WTC11 (cell line): ENCODE results near the gene PPM1L. TPM values are rescaled to one million over a fixed set of nuclear protein-coding genes. Genes with fewer than 3 reads are reported as not detected.

Experiments used
- ATAC-seq: fragments of 200-7000 bp; cut with Tn5 transposase; 2 replicates; pipeline ENCODE4 v1.10.0; 2021; ENCODE audit warnings: mild to moderate bottlenecking, moderate library complexity
- CTCF ChIA-PET: fragments of 300-600 bp; sonication (Branson Sonifier 250); formaldehyde crosslinking; loops from one replicate; lab custom pipeline; 2021; ENCODE audit warnings: antibody characterized with exemption; lab: Charles Lee
- POLR2A ChIA-PET: fragments of 350-600 bp; sonication (Branson Sonifier 250); formaldehyde crosslinking; loops from one replicate; lab custom pipeline; 2021; ENCODE audit warnings: antibody characterized with exemption; lab: Charles Lee
- DNase-seq: peaks from one replicate; pipeline ENCODE4 v3.0.0; 2021; ENCODE audit warnings: low spot score
- H3K27ac Mint-ChIP-seq: 2 replicates; pipeline ENCODE4 v1.8.0; 2021; ENCODE audit warnings: mixed read lengths
- H3K27me3 Mint-ChIP-seq: 2 replicates; pipeline ENCODE4 v1.8.0; 2021; ENCODE audit warnings: low read depth, mild to moderate bottlenecking, moderate library complexity, mixed read lengths
- H3K36me3 Mint-ChIP-seq: 2 replicates; pipeline ENCODE4 v1.8.0; 2021; ENCODE audit warnings: mixed read lengths
- H3K4me1 Mint-ChIP-seq: 2 replicates; pipeline ENCODE4 v1.8.0; 2022; ENCODE audit warnings: mixed read lengths
- H3K4me3 Mint-ChIP-seq: 2 replicates; pipeline ENCODE4 v1.8.0; 2021; ENCODE audit warnings: mild to moderate bottlenecking, moderate library complexity, mixed read lengths
- H3K9me3 Mint-ChIP-seq: 2 replicates; pipeline ENCODE4 v1.8.0; 2021; ENCODE audit warnings: mixed read lengths
- AFF4 ChIP-seq: sonication (generic); formaldehyde crosslinking; IDR thresholded peaks from 2 replicates; pipeline ENCODE4 v1.8.1; 2023; ENCODE audit warnings: mild to moderate bottlenecking, missing genetic modification reagents, borderline replicate concordance
- CREM ChIP-seq: sonication (generic); formaldehyde crosslinking; IDR thresholded peaks from 2 replicates; pipeline ENCODE4 v1.8.1; 2022; ENCODE audit warnings: mild to moderate bottlenecking, missing genetic modification reagents, moderate library complexity
- E2F1 ChIP-seq: sonication (generic); formaldehyde crosslinking; IDR thresholded peaks from 2 replicates; pipeline ENCODE4 v1.8.0; 2022; ENCODE audit warnings: mild to moderate bottlenecking, missing genetic modification reagents
- GABPB1 ChIP-seq: sonication (generic); formaldehyde crosslinking; IDR thresholded peaks from 2 replicates; pipeline ENCODE4 v1.8.1; 2023; ENCODE audit warnings: mild to moderate bottlenecking, missing genetic modification reagents
- GRHL2 ChIP-seq: fragments of 250-450 bp; sonication (Bioruptor Pico); IDR thresholded peaks from 2 replicates; pipeline ENCODE4 v1.8.0; 2022; ENCODE audit warnings: mild to moderate bottlenecking, moderate library complexity; ENCODE audit not compliant: insufficient replicate concordance, severe bottlenecking
- JAZF1 ChIP-seq: fragments of 250-450 bp; sonication (Bioruptor Pico); IDR thresholded peaks from 2 replicates; pipeline ENCODE4 v1.9.0; 2021; ENCODE audit warnings: moderate library complexity, mild to moderate bottlenecking, inconsistent platforms
- NFYB ChIP-seq: sonication (generic); formaldehyde crosslinking; conservative IDR thresholded peaks from 2 replicates; pipeline ENCODE4 v1.8.0; 2022; ENCODE audit warnings: low read depth, missing genetic modification reagents
- STAT6 ChIP-seq: sonication (generic); formaldehyde crosslinking; conservative IDR thresholded peaks from 2 replicates; pipeline ENCODE4 v1.8.1; 2023; ENCODE audit warnings: mild to moderate bottlenecking, low read depth, missing genetic modification reagents, moderate library complexity
- TCF7 ChIP-seq: sonication (generic); formaldehyde crosslinking; IDR thresholded peaks from 2 replicates; pipeline ENCODE4 v1.8.0; 2022; ENCODE audit warnings: mild to moderate bottlenecking, low read depth, missing genetic modification reagents, moderate library complexity
- ZMAT4 ChIP-seq: fragments of 250-450 bp; sonication (Bioruptor Pico); IDR thresholded peaks from 2 replicates; pipeline ENCODE4 v1.9.0; 2021; ENCODE audit warnings: mild to moderate bottlenecking
- ZNF138 ChIP-seq: sonication (generic); formaldehyde crosslinking; conservative IDR thresholded peaks from 2 replicates; pipeline ENCODE4 v1.8.1; 2022; ENCODE audit warnings: mild to moderate bottlenecking, moderate library complexity, missing genetic modification reagents
- ZNF317 ChIP-seq: sonication (generic); formaldehyde crosslinking; IDR thresholded peaks from 2 replicates; pipeline ENCODE4 v1.8.1; 2023; ENCODE audit warnings: low read depth, mild to moderate bottlenecking, moderate library complexity, missing genetic modification reagents, borderline replicate concordance
- ZNF396 ChIP-seq: fragments of 250-450 bp; sonication (Bioruptor Pico); IDR thresholded peaks from 2 replicates; pipeline ENCODE4 v1.8.0; 2021; ENCODE audit warnings: mild to moderate bottlenecking, moderate library complexity, borderline replicate concordance
- ZNF416 ChIP-seq: fragments of 250-450 bp; sonication (Bioruptor Pico); IDR thresholded peaks from 2 replicates; pipeline ENCODE4 v1.9.0; 2021; ENCODE audit warnings: mild to moderate bottlenecking, inconsistent platforms
- ZNF671 ChIP-seq: fragments of 250-450 bp; sonication (Bioruptor Pico); IDR thresholded peaks from 2 replicates; pipeline ENCODE4 v1.8.0; 2021; ENCODE audit warnings: mild to moderate bottlenecking
- total RNA-seq: library from RNA; stranded (reverse); gene quantifications from 3 replicates; pipeline ENCODE4 v1.2.3, GENCODE V29; 2021
- TF ChIP-seq, protein P1 (sequence below): fragments of 200-600 bp; IDR thresholded peaks from 2 replicates; pipeline ENCODE4 v1.8.0; 2022; ENCODE audit warnings: antibody characterized with exemption
- TF ChIP-seq, protein P2 (sequence below): sonication (generic); formaldehyde crosslinking; IDR thresholded peaks from 2 replicates; pipeline ENCODE4 v1.8.1; 2022; ENCODE audit warnings: mild to moderate bottlenecking, moderate library complexity, missing genetic modification reagents
- TF ChIP-seq, protein P3 (sequence below): sonication (generic); formaldehyde crosslinking; IDR thresholded peaks from 2 replicates; pipeline ENCODE4 v1.8.1; 2023; ENCODE audit warnings: mild to moderate bottlenecking, missing genetic modification reagents

PPM1L gene
- total RNA-seq, 1 experiment from 2014 or later: 18.1 TPM

- DNase-seq (no peak), ATAC-seq (no peak)
- no peak for TF ChIP-seq TCF7
- TF ChIP-seq ZNF416 (CRISPR knock-in tag): no peak
- TF ChIP-seq, protein P1, sequence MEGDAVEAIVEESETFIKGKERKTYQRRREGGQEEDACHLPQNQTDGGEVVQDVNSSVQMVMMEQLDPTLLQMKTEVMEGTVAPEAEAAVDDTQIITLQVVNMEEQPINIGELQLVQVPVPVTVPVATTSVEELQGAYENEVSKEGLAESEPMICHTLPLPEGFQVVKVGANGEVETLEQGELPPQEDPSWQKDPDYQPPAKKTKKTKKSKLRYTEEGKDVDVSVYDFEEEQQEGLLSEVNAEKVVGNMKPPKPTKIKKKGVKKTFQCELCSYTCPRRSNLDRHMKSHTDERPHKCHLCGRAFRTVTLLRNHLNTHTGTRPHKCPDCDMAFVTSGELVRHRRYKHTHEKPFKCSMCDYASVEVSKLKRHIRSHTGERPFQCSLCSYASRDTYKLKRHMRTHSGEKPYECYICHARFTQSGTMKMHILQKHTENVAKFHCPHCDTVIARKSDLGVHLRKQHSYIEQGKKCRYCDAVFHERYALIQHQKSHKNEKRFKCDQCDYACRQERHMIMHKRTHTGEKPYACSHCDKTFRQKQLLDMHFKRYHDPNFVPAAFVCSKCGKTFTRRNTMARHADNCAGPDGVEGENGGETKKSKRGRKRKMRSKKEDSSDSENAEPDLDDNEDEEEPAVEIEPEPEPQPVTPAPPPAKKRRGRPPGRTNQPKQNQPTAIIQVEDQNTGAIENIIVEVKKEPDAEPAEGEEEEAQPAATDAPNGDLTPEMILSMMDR: no peak
- TF ChIP-seq E2F1 (CRISPR knock-in tag): no peak
- no peak for TF ChIP-seq ZNF317 (CRISPR knock-in tag)
- TF ChIP-seq, protein P2, sequence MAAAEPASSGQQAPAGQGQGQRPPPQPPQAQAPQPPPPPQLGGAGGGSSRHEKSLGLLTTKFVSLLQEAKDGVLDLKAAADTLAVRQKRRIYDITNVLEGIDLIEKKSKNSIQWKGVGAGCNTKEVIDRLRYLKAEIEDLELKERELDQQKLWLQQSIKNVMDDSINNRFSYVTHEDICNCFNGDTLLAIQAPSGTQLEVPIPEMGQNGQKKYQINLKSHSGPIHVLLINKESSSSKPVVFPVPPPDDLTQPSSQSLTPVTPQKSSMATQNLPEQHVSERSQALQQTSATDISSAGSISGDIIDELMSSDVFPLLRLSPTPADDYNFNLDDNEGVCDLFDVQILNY (CRISPR knock-in tag): no peak
- no peak for TF ChIP-seq GRHL2
- TF ChIP-seq JAZF1 (CRISPR knock-in tag): no peak
- TF ChIP-seq, protein P3, sequence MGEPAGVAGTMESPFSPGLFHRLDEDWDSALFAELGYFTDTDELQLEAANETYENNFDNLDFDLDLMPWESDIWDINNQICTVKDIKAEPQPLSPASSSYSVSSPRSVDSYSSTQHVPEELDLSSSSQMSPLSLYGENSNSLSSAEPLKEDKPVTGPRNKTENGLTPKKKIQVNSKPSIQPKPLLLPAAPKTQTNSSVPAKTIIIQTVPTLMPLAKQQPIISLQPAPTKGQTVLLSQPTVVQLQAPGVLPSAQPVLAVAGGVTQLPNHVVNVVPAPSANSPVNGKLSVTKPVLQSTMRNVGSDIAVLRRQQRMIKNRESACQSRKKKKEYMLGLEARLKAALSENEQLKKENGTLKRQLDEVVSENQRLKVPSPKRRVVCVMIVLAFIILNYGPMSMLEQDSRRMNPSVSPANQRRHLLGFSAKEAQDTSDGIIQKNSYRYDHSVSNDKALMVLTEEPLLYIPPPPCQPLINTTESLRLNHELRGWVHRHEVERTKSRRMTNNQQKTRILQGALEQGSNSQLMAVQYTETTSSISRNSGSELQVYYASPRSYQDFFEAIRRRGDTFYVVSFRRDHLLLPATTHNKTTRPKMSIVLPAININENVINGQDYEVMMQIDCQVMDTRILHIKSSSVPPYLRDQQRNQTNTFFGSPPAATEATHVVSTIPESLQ (CRISPR knock-in tag): no peak
- TF ChIP-seq CREM (CRISPR knock-in tag): no peak
- TF ChIP-seq ZNF396: no peak
- TF ChIP-seq STAT6 (CRISPR knock-in tag): no peak
- no peak for TF ChIP-seq ZMAT4 (CRISPR knock-in tag)
- no peak for TF ChIP-seq ZNF138 (CRISPR knock-in tag)
- TF ChIP-seq GABPB1 (CRISPR knock-in tag): no peak
- TF ChIP-seq AFF4 (CRISPR knock-in tag): no peak
- no peak for TF ChIP-seq NFYB (CRISPR knock-in tag)
- TF ChIP-seq ZNF671 (CRISPR knock-in tag): no peak
- ChIA-PET CTCF (no interaction called here), POLR2A (no interaction called here)
- peaks cover 17% of the 10 kb centered on the region for H3K36me3 Mint-ChIP-seq
- no peak overlapping the region for H3K27ac Mint-ChIP-seq
- H3K9me3 Mint-ChIP-seq: peaks cover 23% of the 10 kb centered on the region
- no peak overlapping the region for H3K4me3 Mint-ChIP-seq
- peaks cover 22% of the 10 kb centered on the region for H3K4me1 Mint-ChIP-seq
- no peaks in the 10 kb centered on the region for H3K27me3 Mint-ChIP-seq
These were observed 286.0 kb downstream of the PPM1L start for GRCh38 chr3:161042023-161042501.
